COLO829 (cell line): ENCODE data around the gene FAM114A2.

ENCODE experiments used
- DNase-seq: peaks from one replicate; pipeline ENCODE4 v3.0.0; 2012; ENCODE audit warnings: low spot score

Gene FAM114A2

DNA sequence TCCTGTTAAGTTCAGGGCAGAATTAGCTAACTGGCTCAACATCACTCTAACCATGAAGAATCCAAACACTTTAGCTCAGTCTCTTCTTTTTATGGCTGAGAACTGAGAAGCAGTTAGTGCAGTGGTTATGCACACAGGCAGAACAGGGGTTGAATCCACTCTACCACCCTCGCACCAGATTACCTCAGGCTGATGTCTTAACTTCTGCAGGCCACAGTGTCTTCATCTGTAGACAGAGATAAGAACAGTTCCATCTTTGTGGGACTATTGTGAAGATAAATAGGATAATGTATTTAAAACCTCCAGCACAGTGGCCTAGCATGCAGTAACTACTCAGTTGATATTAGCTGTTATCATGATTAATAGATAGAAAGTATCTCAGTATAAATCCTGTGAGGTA lies 54.8 kb downstream of the FAM114A2 start:
- DNase-seq: no peak

DNA sequence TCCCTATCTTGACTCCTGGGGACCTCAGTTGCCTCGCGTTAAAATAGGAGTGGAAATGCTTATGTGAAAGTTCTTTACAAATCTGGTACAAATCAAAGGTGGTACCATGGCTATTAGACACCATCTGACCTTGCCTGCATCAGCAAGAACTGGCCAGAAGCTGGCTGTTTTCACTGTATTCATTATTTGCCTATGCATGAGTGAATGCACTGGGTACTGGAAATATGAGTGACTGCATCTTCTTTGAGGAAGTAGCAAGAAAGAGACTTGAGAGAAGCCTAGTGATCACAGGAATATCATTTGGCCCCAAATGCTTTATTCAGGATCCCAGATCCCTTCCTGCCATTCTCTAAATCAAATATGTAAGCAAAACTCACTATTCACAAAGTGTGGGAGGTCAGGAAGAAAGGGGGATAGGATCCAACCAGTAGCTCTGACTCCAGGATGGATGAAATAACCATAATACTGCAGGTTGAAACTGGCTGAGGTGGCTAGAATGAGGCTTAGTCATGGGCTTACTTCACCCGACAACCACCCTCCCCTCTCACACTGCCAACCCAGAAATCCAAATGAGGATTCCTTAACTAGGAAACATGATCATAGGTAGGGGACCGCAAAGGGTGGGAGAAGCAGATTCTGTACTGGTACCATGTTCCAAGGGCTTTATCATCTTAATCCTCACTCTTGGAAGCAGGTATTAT lies 56.7 kb downstream of the FAM114A2 start:
- DNase-seq: no peak

DNA sequence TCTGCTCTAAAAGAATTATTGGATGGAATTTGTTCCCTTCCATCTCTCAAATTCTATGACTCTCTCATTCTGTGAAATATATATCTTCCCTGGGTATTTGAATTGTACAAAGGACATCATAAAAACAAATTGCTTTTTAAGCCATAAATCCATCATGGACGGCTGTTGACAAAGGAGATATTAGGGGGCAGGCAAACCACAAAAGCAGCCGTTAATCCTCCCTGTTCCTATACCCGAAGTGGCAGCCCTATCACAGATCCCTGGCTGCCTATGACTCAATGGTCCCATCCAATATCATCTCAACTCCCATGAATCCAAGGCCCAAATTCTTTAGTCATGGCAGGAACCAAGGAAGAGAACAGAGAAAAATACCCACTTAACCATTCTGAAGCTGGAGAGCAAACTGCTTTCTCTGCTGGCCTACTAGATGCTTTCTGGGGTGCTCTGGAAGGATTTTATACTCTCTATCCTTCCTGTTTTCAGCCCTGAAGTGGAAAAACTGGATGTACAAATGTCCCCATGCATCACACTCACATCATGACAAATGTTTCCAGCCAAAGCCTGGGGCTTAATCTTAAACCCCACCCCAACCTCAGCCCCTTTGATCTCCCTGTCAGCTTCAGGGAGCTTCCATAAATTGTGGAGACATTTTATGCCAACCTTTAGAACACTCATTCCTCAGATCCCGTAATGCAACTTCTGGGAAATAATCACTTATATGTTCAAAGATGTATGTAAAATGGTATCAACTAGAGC lies 59.5 kb downstream of the FAM114A2 start:
- DNase-seq: no peak

DNA sequence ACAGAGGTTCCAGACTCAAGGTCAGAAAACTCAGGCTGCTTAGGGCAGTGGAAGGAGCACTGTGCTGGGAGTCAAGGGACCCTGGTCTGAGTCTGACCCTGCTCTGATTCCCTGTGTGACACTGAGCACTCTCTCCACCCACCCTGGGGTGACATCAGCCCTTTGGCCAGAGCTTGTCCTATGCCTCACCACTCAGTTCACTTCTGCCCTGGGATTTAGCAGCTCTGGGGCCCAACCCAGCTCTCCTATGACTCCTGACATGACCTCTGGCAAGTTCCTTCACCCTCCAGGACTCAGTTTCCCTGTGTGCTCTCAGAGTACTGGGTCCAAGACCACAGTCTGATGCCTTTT lies 63.9 kb downstream of the FAM114A2 start:
- no peak for DNase-seq

DNA sequence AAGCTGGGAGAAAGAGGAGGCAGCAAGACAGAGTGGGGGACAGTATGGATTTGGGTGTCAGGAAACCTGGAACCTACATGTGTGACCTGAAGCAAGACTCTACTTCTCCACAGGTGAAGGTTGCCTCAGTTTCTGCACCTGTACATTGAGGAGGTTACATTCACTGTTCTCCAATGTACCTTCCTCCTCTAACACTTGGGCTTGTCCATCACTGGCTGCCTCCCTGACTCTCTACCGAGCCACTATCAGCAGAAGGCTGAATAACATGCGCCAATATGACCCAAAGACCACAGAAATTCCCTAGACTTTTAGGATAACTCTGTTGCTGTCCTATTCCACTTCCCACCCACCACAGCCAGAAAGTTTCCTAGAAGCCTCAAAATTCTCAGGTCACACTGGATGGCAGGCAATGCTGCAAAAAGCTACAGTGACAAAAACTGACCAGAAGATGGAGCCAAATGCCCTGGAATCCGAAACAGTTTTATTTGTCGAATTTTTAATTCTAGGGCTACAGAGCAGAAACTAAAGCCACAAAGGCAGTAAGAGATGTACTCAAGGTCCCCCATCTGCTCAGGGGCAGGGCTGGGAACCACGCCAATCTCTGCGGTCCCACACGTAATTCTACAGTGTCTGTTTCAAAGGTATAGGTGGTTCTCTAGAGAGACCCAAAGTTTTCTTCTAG lies 64.4 kb downstream of the FAM114A2 start:
- DNase-seq: peak; percentile 45

DNA sequence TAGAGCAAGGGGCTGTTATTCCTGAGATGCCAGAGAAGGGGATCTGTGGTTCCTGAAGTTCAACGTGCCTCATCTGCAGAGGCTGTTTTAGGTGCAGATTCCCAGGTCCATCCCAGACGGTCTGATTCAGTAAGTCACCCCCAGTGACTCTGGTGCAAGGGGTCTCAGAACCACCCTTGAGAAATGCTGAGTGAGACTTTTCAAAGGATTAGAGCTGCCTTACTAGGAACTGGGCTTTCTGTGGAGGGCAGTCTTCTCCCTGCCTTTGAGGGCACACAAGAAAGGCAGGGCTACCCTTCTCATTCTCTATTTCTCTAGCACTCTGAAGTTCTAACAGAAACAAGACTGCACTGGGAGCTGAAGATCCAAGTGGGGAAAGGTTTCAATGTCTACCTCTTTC lies 66.5 kb downstream of the FAM114A2 start:
- no peak for DNase-seq

DNA sequence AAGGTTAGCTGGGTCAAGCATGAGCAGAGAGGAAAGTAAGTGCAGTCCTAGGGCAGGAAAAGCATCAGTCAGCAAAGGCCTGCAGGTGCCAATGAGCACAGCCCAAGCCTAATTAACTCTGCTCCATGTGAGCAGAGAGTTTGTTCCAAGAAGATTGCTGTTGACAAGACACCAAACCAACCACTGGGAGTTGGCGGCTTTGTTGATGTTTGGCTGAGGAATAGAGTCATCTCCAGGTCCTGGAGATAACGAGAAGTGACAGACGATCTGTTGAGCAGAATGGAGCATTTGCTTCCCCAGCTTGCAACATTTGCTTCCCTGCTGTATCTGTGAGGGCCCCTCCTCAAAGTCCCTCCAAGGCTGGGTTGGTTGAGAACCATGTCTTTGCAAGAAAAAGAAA lies 68.2 kb downstream of the FAM114A2 start:
- DNase-seq: no peak

DNA sequence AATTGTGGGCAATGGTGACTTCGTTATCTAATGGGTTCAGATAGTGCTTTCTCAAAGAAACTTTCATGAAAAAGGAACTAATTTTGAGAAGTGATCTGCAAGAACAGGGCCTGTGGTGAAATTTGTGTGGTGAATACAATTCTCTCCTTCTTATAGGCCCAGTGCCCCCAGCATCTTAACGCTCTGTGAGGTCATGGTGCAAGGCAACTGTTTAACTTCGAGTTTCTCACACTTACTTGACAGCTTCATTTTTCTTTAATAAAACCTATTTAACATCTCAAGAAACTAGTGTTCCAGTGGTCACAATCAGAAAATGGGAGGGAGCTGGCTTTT lies 69.2 kb downstream of the FAM114A2 start:
- DNase-seq: no peak

DNA sequence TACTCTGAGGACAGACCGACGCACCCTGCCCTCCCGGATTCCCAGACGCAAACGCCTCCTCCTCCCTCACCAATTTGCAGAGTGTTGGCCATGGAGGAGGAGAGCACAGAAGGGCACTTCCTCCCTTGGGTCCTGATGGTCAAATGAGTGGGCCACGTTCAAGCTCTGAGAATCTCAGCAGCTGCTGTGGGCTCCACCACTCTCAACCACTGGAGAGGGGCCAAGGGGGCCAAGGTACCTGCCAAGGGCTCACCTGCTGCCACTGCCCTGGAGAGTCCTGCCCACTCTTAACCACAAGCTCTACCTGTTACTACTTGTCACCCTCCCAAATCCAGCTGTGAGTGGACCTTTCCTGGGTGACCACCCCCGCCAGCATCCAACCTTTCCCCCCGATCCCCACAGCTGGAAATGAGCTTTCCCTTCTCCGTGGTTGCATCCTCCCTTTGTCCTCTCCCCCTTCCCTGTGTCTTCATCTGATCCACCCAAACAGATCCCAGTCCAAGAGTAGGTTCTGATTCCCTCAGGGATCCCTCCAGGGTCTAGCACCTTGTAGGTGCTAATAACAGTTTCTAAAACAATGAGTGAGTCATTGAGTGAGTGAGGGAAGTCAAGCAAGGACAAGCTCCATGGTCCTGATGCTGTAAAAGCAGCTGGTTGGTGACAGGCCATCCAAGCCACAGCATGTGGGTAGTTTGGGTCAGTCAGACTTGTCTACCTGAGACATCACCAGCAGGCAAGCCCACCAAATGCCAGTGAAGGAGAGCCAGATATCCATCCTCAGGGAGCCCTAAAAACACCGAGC lies 69.7 kb downstream of the FAM114A2 start:
- DNase-seq: no peak

DNA sequence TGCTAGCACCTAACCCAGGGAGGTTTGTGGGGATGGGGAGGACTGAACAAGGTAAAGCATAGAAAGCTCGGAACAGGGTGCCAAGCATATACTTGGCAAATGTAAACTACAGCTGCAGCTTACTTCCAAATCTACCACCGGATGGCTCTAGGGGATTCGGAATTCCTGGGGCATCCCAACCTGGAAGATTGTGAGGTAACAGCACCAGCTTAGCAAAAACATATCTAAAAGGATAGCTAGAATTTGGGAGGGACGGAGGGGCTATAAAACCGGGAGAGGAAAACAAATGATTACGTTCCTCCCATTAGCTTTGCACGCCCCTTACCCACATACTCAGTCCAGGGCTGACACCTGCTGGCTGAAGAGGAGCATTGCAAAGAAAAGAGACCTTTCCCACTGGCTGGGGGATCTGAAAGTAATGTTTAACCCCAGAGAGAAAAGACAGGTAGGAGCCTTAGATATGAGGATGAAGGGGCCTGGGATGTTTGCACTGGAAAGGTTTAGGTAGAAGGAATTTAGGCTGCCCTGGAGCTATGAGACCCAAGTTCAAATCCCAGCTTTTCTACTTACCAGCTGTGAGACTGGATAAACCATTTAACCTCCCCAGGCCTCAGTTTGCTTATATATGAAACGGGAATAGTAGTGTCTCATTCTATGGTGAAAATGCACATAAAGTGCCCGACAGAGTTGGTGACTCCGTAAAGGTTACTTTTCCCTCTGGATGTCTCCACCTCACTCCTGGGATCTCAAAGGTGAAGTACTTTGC lies 73.6 kb downstream of the FAM114A2 start:
- peak; percentile 54 for DNase-seq

DNA sequence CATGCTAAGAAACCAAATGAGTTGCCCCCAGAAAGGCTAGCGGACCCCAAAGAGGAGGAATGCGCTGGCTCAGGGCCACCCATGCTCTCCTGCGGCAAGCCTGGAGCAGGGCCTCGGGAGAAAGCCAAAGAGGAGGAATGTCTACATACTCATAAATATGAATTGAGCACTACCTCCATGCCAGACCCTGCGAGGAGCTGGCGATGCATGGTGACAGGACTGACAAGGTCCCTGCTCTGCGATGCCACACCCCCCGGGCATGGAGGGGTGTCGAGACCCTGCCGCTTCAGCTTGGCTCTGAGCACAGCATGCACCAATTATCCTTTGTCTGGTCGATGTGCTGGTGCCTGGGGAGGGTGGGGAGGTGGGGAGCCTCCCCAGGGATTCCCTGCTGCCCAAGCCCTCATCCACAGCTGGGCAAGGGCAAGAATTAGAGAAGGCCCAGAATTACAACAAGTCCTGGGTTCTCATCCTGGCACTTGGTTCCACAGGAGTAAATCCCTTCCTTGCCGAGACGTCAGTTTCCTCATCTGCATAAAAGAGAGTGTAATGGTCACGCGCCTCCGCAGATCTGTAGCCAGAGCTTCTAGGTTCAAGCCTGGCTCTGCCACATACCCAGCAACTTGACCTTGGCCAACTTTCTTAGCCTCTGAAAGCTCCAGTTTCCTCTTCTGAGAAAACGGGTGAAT lies 74.4 kb downstream of the FAM114A2 start:
- DNase-seq: no peak

DNA sequence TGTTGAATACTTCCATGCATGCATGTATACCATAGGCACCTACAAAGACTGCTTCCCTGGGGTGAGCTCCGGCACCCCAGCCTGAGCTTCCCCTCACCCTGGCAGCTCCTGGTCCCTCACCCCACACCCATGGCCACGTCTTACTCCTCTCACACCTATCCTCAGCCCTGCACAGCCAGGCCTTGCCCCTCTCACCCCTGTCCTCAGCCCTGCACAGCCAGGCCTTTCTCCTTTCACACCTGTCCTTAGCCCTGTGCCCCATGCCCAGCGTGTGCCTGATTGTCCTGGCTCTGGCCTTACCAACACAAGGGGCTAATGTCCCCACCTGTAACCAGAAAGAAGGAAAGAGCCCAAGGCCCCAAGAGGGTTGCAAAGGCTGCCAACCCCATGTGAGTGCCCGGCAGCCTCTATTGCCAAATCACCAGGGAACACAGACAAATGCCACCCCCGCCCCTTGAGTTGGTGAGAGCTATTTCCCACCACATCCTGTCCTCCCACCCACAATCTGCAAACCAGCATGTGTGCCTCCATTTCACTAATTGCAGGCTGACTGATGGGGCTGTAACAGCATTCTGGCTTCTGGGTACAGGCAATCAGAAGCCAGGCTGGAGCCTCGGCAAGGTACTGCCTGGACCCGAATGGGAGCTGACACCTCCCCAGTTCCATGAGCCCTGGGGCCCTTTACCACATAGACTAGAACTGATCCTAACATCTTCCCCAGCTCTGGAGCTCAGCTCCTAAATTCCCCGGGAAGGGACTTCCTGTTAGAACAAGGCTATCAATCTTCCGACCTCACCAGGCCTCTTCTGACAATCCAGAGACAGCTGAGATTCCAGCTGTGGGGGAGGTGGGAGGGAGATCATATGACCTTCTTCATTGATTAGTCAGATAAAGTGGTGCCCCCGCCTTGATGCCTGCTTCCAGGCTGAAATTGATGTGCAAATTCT lies 78.2 kb downstream of the FAM114A2 start:
- DNase-seq: no peak

DNA sequence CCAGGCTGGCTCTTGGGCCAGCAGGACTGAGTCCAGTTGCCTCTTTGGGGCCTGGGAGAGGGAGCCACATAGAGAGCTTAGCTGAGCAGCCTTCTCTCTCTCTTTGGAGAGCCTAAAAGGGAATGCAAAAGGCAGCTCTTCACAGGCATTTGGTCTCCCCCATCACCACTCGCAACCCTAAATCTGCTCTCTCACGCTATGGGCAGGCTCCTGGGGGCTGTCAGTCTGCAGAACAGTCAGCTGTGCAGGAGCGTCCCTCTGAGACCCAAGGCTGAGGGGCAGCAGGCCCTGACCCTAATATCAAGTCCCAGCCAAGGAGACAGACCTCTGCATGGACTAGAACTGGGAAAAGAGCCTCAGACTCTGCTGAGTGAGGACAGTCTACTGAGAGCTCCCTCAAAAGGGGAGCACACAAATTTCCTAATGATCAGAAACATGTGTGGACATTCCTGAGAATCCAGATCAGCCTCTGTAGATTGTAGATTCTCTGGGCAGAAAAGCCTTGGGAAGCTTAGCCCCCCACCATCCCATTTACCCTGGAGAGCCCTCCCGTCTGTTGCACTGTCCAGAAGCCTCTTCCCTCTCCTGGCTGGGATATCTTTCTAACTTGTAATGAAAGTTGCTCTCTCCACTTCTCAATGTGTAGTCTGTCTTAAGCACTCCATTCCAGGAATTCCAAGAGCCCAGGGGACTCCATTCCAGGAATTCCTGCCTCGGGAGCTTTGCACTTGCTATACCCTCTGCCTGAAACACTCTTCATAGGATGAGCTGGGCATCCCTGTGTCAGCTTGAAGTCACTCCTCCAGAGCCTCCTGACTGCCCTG lies 79.4 kb downstream of the FAM114A2 start:
- DNase-seq: no peak

DNA sequence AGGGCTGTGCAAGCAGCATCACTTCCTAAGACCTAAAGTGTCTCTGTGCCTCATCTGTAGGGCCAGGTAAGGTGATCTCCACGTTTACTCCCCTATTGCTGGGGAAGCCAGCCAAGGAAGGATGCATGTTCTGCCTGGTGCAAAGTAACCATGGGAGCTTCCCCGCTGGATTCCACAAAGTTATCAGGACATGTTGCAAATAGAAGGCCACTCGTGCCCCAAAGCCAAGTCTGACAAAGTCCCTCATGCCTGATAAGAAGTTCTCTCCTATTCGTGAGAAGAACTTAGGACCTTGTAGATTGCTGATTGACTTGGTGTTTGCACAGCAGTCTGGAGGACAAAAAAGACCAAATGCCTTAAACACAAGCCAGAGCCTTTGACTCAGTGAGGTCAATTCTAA lies 81.5 kb downstream of the FAM114A2 start:
- DNase-seq: no peak

DNA sequence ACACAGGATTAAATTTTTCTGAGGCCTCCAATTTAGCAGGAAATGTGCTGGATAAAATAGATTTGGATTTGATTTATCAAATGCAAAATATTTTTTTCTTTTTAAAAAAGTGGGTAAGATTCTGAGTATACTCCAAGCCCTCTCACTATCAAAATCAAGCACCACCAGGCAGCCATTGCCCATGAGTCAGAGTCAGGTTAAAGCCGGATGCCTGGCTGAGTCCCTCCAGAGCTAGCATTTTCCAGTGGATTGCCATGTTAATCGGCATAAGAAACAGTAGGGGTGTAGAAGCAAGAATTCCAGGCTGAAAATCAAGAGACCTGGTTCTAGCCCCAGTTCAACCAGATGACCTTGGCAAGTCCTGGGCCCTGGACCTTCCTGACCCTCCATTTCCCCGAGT lies 85.3 kb downstream of the FAM114A2 start:
- DNase-seq: no peak

DNA sequence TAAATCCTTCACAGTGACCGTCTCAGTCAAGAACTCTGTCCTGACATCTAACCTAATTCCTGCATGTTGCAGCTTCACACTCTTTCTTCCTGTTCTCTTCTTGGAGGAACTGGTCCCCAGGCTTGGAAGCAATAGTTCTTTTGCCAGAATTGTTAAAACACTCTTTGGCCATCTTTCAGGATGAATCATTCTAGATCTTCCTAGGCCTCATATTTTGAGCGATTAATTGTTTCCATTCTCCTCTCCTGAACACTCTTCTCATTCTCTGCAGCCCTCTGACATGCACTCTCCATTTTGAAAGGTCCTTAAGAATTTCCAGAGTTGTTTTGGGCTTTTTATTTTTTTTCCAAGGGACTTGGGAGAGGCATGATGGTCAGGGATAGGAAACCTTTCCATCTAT lies 85.8 kb downstream of the FAM114A2 start:
- DNase-seq: no peak

DNA sequence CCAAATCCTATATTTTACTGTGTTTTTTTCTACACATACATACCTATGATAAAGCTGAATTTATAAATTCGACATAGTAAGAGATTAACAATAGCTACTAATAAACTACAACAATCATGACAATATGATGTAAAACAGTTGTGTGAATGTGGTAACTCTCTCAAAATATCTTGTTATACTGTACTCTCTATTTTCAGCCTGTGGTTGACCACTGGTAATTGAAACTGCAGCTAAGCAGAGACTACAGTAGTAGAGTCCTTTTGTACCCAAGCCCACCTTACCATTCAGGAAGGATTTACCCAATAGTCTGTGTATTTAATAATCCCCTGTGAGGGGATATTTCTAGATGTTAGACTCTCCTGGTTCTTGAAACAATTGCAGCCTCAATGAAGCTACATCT lies 86.7 kb downstream of the FAM114A2 start:
- no peak for DNase-seq

DNA sequence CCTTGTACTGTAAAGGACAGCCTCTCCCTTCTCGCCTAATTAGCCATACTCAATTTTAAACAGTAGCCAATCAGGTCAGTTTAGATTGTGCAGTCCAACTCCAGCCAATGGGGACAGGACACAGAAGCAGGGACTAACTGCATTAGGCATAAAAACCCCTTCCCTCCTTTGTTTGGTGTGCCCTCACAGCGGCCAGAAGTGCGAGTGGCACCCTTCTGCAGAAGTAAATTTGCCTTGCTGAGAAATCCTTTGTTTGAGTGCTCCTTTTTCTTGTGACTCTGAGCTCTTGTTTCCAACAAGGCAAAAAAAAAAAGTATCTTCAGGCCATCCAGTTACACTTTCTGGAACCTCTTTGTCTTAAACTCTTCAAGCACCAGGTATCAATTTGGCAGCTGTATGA lies 97.4 kb downstream of the FAM114A2 start:
- DNase-seq: no peak
